GM21825 (cell line): ENCODE measurements around the gene TBPL1.
"Not testable (repeated sequence)": the region's sequence is repeated elsewhere in the genome, so short reads cannot be mapped to it uniquely, and the experiment has no call there.

Experiments used
- ATAC-seq: cut with Tn5 transposase; IDR thresholded peaks from one replicate; pipeline ENCODE4 v1.9.1; 2021; ENCODE audit warnings: mild to moderate bottlenecking, moderate library complexity; ENCODE audit not compliant: unreplicated experiment

Gene TBPL1

DNA sequence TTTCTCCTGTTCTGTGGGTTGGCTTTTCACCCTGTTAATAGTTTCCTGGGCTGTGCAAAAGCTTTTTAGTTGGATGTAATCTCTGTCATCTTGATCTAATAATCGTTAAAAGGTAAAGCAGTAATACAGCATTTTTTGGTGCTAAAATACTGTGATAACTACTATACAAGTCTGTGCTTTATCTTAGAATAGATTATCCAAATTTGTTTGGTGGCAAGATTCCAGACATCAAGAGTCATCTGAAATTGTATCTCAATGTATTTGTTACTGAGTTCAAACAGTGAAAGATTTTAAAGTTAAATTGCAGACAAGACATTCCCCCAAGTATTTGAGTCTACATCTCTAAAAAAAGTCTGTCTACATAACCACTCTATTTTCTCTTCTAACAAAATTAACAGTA, 18.8 kb downstream of the TBPL1 start:
- no peak for ATAC-seq

DNA sequence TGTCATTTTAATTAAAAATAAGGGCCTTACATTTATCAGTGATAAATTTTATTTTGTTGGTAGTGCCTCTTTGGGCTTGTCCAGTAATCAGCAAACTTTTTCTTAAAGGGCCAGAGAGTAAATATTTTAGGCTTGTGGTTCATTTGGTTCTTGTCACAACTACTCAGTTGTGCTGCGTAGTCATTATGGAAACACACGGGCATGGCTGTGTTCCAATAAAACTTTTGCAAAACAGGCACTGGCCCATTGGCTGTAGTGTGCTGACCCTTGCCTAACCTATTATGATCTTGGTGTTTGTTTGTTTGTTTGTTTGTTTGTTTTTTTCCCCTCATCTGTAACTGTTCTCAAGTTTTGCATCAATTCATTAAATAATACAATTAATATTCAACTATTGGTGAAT, 19.4 kb downstream of the TBPL1 start:
- no peak for ATAC-seq

DNA sequence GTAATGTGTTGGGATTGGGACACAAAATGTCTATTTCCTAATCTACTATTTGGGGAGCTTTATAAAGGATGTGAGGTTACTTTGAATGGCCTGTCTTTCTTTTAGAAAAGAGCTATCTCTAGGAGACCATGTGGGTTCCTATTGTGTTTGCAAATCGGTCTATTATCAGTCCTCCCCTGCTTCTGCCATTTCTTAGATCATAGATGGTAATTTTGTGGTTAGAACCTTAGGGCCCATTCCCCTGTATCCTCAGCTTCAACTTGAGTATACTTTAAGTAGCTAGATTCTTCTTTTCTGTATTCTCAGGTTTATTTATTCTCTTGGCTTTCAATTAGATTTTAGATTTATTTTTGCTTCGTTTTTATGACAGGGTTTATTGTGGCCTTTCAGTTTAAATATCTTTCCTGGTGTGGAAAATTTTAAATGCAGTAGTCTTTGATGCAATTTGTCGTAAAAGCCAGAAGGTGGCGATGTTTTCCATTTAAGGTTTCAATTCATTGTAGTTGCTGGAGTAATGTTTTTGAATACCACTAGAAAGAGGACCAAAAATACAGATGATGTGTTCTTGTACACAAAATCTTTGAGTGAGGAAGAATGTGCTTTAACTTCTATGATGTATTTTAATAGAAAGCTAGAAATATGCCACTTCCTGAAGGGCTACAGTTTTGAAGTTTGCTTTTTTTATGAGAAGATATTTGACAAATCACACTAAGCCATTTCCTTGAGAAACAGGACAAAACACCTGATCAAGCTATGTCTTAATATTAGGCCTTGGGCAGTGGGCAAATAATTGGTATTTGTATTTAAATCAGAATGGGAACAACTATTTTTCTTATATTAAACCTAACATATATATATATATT, 20.3 kb downstream of the TBPL1 start:
- ATAC-seq, result peak; percentile 49

DNA sequence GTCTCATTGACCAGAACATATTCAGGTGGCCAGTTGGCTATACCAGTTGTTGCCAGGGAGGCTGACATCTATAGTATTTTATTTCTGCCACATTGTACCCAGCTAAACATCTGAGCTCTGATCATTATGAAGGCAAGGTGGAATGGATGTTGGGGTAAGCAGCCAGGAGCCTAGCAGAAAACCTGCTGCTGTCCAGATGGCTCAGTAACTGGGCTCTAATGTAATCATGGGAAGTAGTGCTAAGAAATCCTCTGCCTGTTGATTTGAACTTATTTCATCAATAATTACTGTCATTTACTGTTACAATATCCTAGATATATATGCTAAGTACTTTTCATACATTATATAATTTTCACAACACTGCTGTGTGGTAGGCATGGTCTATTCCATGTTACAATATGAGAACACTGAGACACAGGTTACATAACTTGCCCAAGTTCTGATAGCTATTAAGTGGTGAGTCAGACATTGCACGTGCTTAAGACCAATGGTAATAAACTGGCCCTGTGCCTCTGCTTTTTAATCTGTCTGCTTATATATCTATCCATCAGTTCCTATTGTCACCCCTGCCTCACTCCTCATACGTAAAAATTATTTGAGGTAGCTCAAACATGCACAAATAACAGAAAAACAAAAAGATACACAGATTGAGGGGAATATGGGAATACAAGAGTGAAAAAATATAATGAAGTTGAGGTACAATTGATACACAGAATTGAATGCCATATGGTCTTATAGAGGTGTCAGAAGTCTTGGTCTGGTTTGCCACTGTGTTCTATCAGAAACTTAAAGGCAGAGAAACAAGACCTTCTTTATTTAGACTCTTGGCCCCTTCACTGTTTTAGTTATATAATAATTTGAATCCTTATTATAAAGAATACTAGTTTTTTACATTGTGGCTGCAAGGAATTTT, 25.2 kb downstream of the TBPL1 start:
- no peak for ATAC-seq

DNA sequence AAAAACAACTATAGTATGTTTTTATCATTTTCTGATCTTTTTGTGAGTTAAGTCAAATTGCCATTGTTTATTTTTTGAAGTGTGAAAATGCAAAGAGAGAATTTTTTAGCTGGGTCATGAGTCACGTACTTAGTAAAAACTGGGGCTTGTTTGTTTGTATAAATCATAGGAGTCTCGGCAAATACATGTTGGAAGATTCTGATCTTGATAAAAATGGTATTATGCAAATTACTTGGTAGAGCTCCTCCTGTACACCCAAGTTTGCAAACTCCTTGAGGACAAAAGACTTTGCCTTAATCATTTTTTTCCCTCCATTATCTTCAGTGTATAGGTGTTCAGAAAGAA, 25.8 kb downstream of the TBPL1 start:
- no peak for ATAC-seq

DNA sequence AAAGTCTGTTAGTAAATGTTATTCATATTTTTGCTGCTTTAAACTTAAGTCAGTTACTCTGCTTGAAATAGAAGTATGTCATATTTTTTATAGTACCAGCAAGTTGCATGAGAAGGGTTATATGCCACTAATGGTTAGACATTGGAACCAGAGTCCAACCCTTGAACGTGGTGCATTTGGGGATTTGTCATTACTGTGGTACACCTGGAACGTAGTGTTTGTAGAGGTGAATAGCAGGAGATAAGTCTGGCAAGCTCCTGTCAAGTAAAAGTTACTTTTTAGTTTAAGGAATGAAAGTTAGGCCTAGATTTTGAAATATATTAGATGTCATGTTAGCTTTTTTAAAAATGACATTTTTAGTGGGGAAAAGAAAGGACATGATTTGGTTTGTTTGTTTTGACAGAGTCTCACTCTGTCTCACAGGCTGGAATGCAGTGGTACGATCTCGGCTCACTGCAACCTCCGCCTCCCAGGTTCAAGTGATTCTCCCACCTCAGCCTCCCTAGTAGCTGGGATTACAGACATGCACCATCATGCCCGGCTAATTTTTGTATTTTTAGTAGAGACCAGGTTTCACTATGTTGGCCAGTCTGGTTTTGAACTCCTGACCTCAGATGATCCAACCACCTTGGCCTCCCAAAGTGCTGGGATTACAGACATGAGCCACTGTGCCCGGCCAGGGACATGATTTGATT, 26.4 kb downstream of the TBPL1 start:
- not testable (repeated sequence) for ATAC-seq

DNA sequence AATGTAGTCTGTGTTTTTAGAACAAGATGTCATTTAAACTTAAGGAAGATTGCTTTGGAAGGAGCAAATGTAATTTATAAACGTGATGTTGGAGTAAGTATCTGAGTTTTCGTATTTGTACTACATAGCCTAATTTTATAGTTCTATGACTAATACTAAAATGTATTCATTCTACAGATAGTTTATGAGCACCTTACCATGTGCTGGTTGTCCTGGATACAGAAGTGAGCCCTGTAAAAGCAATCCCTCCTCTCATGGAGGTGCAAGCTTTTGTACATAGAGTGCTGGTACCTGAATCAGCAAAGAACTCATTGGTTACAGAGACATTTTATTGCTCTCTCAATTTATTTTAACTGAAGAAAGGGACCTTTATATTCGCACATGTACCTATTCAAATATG, 27.1 kb downstream of the TBPL1 start:
- ATAC-seq, result no peak

DNA sequence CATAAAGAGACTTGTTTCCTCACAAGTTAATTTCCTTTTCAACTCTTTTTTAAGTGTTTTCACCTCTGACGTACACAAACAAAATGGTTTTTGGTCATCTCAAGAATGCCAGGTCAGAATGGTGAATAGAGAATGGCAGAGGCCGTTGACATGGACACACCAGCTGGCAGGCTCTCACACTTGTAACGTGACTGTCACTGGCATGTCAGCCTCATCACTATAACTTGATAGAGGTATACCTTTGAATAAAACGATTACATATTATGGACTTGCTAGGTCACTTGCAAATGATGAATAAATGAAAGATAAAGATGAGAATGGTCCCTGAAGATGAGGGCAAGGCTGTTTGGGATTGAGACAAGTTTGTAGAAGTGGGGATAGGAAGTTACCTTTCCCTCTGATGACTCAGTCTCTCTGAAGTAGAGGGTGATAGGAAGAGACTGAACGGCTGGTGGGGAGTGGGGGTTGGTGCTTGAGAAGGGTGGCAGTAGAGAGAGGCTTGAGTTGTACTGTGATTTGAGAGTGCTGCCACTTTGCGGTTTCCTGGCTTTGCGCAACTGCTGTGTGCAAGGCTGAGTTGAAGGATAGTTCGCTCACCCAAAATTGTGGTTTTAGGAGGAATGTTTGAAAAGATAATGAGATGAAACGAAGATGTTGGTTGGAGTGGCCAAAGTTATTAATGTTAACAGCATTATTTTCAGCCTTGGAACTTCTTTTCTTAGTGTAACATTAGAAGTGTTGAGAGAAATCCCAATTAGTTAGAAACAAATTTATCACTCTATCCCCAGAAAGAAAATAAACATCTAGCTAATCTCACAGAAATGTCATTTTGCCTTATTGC, 30.3 kb downstream of the TBPL1 start:
- ATAC-seq, result peak; percentile 54

DNA sequence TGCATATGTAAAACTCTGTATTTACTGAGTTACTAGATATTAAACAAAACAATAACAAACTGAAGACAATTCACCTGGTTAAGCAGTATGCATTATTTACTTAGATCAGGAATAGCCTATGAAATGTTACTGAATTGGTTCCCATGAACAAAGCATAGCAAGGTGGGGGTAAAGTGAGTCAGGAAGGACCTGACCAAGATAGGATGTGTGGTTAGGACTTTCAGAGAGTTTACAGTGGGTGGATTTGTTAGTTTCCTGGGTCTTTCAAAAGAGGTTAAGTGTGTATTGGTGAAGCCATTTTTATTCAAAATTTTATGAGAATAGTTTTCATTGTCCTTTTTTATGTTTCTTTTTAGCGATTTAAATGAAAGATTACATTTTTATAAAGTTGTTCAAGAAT, 32.9 kb downstream of the TBPL1 start:
- no peak for ATAC-seq

DNA sequence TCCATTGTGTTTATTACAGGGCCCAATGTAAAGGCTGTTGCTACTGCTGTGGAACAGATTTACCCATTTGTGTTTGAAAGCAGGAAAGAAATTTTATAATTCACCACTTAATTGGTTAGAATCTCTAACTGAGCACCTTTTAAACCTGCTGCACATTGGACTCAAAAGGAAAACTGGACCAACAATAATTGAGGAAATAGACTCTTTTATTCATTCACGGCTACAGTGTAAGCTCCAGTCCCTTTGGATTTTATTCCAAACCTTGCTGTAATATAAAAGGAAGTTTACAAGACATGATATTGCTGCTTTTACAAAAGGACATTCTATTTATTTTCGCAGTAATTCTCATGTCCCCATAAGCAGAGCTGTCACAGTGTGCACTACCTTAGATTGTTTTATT, 33.9 kb downstream of the TBPL1 start:
- ATAC-seq, result no peak

DNA sequence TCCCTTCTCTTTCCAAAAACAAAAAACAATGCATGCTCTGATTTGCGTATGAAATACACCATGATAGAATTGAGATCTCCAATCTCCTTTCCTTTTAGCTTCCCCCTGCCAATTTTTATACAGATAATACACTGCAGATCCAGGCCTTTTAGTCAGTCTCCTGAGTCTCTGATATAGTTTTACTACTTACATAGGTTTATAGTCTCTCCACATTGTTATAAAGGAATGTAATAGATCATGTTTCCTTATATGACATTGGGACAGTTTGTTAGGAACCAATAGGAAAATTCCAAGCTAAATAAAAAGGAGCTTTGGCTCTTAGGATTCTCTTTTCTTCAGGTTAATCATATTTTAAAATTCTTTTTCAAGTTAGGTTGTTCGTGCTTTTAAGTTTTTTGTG, 36.5 kb downstream of the TBPL1 start:
- no peak for ATAC-seq

DNA sequence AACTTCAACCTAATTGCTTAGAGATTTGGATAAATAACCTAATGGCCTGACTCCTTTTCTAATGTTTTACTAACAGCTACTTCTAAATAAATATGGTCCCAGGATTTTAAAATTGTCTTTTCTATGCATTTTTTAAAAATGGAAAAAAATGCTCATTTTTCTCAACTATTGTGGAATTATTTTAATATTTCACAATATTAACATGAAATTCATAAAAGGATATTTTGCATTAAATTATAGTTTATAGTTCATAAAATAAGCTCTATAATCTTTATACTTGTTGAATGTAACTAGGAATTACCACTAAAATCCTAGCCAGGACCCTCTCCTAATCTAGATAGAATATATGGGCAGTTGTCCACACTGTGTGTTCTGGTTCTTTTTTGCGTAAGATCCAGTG, 37.3 kb downstream of the TBPL1 start:
- ATAC-seq, result no peak

DNA sequence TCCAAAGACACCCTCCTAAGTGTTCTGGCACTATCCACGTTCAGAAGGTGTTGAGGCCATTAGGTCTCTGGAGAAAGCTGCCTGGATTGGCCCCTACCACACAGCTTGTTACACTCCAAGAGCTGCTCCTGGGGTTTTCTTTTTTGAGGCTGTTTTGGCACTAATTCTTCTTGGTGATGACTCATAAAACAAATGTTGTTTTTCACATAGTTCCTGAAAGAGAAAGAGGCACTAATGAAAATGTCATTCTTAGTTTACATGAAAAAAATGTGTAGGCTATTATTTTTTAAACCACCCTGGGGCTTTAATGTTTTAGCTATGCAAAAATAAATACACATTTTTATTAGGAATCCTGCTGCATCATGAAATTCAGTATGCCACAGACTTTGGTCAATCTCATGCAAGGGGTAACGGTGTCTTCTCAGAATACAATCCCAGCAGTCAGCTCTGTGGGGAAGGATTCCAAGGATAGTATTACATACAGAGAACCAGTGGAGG, 38.1 kb downstream of the TBPL1 start:
- no peak for ATAC-seq

DNA sequence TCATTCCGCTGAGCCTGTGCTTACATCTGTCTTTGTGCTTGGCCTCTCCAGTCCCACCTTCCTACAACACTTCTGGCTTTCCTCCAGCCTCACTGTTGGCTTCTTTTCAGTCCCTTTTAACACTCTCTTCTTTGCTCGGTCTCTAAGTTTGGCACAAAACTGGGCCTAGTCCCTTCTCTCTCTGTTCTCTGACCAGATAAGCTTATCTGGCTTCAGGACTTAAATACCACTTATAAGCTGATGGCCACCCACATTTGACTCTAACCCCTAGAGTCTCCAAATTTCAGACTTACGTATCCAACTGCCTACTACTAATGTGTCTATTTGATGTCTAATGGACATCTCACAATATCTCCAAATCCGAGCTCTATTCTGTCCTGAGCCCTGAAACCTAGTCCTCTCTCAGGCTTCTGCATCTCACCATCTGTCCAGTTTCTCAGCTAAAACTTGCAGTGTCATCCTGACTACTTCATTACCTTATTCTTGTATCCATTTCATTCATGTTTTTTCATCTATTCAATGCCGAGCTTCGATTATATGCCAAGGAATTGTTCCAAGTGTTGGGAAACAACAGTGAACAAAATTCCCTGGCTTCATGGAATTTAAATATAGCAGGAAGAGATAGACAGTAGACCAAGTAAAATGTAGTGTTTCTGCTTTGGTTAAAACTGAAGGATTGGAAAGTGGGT, 40.1 kb downstream of the TBPL1 start:
- ATAC-seq, result no peak

DNA sequence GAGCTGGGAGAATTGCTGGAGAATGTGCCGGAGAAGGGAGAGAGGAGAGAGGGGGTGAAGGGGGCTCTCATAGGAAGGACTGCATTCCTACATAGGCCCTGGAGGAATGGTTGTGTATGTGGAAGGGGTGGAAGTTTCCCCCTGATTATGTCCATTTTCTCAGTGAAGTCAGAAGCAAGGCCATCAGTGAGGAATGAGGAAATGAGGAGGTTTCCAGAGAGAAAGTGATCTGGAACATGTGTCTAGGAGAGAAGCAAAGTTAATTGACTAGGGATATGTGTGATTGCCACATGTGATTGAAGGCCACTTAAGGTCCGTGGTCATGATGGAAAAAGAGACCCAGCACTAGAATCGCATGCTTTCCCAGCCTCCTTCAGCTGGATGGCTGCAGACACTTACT, 42.3 kb downstream of the TBPL1 start:
- no peak for ATAC-seq

DNA sequence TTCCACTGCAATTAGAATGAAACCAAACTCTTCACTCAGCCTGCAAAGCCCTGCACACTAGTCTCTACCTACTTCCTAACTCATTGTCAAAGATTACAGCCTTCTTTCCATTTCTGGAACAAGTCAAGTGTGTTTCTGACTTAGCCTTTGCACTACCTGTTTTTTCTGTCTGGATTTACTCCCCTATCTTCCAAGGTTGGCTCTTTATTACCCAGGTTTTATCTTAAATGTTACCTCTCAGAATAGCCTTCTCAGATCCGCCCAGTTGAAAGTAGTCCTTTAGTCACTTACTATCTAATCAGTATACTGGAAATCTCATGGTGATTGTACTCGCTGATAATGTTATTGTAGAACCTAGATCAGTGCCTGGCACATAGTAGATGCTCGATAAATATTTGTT, 42.7 kb downstream of the TBPL1 start:
- ATAC-seq, result no peak

DNA sequence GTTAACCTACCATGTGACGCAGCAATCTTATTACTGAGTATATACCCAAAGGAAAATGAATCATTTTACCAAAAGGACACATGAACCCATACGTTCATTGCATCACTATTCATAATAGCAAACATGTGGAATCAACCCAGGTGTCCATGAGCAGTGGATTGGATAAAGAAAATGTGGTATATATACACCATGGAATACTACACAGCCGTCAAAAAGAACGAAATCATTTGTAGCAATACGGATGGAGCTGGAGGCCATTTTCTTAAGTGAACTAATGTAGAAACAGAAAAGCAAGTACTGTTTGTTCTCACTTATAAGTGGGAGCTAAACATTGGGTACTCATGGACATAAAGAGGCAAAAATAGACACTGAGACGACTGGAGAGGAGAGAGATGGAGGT, 44.2 kb downstream of the TBPL1 start:
- ATAC-seq, result no peak

DNA sequence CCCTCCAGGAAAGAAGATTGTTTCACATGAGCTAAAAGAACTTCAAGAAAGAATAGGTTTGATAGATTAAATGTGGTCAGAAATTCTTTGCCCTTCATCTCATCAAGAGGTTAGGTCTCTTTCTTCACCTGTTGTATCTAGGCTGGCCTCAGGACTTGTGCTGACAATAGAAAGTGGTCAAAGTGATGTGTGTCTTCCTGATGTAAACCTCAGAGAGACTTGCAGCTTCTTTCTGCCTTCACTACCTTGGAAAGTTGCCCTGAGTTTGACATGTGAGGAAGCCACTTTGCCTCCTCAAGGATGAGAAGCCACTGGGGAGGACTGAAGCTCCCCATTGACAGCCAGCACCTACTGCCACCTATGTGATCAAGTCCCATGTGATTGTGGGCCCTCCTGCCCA, 46.3 kb downstream of the TBPL1 start:
- no peak for ATAC-seq

DNA sequence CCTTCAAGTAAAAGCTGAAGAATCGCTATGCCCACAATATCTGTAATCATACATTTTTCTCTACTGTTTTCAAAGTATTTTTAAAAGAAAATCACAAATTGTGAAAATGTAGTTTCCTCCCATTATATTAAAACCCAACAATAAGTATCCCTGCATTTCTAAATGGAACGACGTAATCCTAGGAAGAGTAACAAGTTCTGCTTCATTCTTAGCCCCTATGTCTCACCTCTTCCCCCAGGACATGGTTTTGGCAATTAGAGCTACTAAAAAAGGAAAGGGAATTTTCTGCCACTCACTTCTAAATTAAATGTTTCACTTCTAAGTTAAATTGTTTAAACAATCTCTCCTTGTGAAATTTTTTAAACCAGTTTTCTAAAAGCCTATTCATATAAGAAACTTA, 47.4 kb downstream of the TBPL1 start:
- ATAC-seq, result no peak

DNA sequence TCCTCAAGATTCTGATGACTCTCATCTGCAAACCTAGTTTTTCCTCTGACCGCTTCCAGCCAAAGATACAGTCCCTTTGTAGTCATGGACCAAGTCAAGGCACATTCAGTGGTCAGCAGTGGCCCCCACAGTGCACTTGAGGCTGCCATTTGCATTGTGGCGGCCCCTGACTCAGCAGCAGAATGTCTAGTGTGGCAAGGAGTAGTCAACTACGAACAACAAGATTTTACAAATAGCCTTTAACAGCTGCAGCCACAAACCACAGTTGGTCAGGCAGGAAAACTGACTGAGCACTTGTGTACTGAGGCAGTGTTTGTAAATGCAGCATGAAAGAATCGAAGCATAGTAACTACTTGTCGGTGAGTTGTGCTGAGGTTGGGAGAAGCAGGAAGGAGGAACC, 49.8 kb downstream of the TBPL1 start:
- ATAC-seq, result no peak
